GM23248 (cell line): ENCODE results near the gene SFRP2. TPM values are rescaled to one million over a fixed set of nuclear protein-coding genes. Genes with fewer than 3 reads are reported as not detected.

Experiments
- DNase-seq: peaks from one replicate; pipeline ENCODE4 v3.0.0-alpha.2; 2015
- H2AFZ ChIP-seq: fragments of 200-600 bp; sonication (generic); 2 replicates; pipeline ENCODE4 v1.6.1; 2016; ENCODE audit warnings: antibody characterized with exemption
- H3F3A ChIP-seq: fragments of 200-600 bp; sonication (generic); 2 replicates; pipeline ENCODE4 v1.6.1; 2016; ENCODE audit warnings: mild to moderate bottlenecking, antibody characterized with exemption, mixed run types; ENCODE audit not compliant: insufficient read depth
- H3K27ac ChIP-seq: fragments of 200-600 bp; sonication (generic); 2 replicates; pipeline ENCODE4 v1.5.1; 2016; ENCODE audit warnings: mild to moderate bottlenecking
- H3K27me3 ChIP-seq: fragments of 200-600 bp; sonication (generic); replicated peaks from 2 replicates; pipeline ENCODE4 v1.6.1; 2016; ENCODE audit warnings: mild to moderate bottlenecking; ENCODE audit not compliant: insufficient read depth
- H3K36me3 ChIP-seq: fragments of 200-600 bp; sonication (generic); 2 replicates; pipeline ENCODE4 v1.6.1; 2016; ENCODE audit warnings: low read depth, mild to moderate bottlenecking
- H3K4me1 ChIP-seq: fragments of 200-600 bp; sonication (generic); 2 replicates; pipeline ENCODE4 v1.6.1; 2016; ENCODE audit warnings: mild to moderate bottlenecking; ENCODE audit not compliant: insufficient read depth
- H3K4me2 ChIP-seq: fragments of 200-600 bp; sonication (generic); one replicate; pipeline ENCODE4 v1.6.1; 2016; ENCODE audit warnings: mild to moderate bottlenecking; ENCODE audit not compliant: unreplicated experiment
- H3K4me3 ChIP-seq: fragments of 200-600 bp; sonication (generic); 2 replicates; pipeline ENCODE4 v1.5.1; 2016; ENCODE audit warnings: mild to moderate bottlenecking
- H3K79me2 ChIP-seq: fragments of 200-600 bp; sonication (generic); 2 replicates; pipeline ENCODE4 v1.6.1; 2016; ENCODE audit warnings: mild to moderate bottlenecking; ENCODE audit not compliant: insufficient read depth
- H3K9ac ChIP-seq: fragments of 200-600 bp; sonication (generic); 2 replicates; pipeline ENCODE4 v1.6.1; 2016; ENCODE audit warnings: mild to moderate bottlenecking
- H3K9me2 ChIP-seq: fragments of 200-600 bp; sonication (generic); 2 replicates; pipeline ENCODE4 v1.6.1; 2016; ENCODE audit warnings: mixed run types, mild to moderate bottlenecking, moderate library complexity; ENCODE audit not compliant: insufficient read depth
- H3K9me3 ChIP-seq: fragments of 200-600 bp; sonication (generic); one replicate; pipeline ENCODE4 v1.6.1; 2017; ENCODE audit warnings: low read depth
- H4K20me1 ChIP-seq: fragments of 200-600 bp; sonication (generic); 2 replicates; pipeline ENCODE4 v1.6.0; 2016; ENCODE audit not compliant: insufficient read depth
- EZH2 ChIP-seq: fragments of 200-600 bp; sonication (generic); IDR thresholded peaks from 2 replicates; pipeline ENCODE4 v1.6.1; 2018; ENCODE audit warnings: antibody characterized with exemption, mild to moderate bottlenecking; ENCODE audit not compliant: insufficient read depth, poor library complexity, severe bottlenecking
- EZH2phosphoT487 ChIP-seq: fragments of 200-600 bp; sonication (generic); IDR thresholded peaks from 2 replicates; pipeline ENCODE4 v1.6.1; 2018; ENCODE audit warnings: antibody characterized with exemption, moderate library complexity, mild to moderate bottlenecking, low read depth; ENCODE audit not compliant: insufficient read depth
- WGBS, 2 experiments: methylation state at CpG; one replicate each; pipeline ENCODE4 v1.1.6; 2015 to 2017; ENCODE audit warnings: low lambda C conversion rate in 2 of 2, low coverage in 1 of 2; ENCODE audit errors: missing lambda C conversion rate in 2 of 2; 5-methylcytosine and 5-hydroxymethylcytosine counted together
- in situ Hi-C: fragments of 300-500 bp; cut with MboI; formaldehyde crosslinking; loops from 2 replicates; pipeline ENCODE4 v1.15.0; 2020
- polyA plus RNA-seq: library from polyadenylated mRNA; unstranded; fragments of >200 nt; fragmentation: Nextera tagmentation; extraction: Ambion mirVana; gene quantifications from 2 replicates; pipeline ENCODE4 v1.2.1, GENCODE V29; 2016
- total RNA-seq: library from RNA; depleted of rRNA; stranded (reverse); fragments of >200 nt; shearing (Covaris generic); gene quantifications from 2 replicates; pipeline ENCODE4 v1.2.3, GENCODE V29; 2014

Gene SFRP2
- total and polyA plus RNA-seq, 2 experiments from 2014 or later, result 0.65 to 2.4 TPM

- H3K9me3 ChIP-seq, result no peaks in the 10 kb centered on the region
- TF ChIP-seq EZH2, result no peak
- no peak for TF ChIP-seq EZH2phosphoT487
- no peaks in the 10 kb centered on the region for H3K36me3 ChIP-seq
- no peak overlapping the region for H2AFZ ChIP-seq
- H3F3A ChIP-seq, result 0 out of 2 replicates have a peak, but pooled peaks cover 3% of the 10 kb centered on the region
- no peak overlapping the region for H3K4me2 ChIP-seq
- H4K20me1 ChIP-seq, result no peaks in the 10 kb centered on the region
- no peaks in the 10 kb centered on the region for H3K79me2 ChIP-seq
- no peak overlapping the region for H3K4me3 ChIP-seq
- DNase-seq, result peak; percentile 65
- peaks cover 7% of the 10 kb centered on the region; the same call in 1 of the 2 replicates for H3K4me1 ChIP-seq
- peaks cover 52% of the 10 kb centered on the region for H3K27me3 ChIP-seq
- in situ Hi-C loops, result no loop called here
- H3K9me2 ChIP-seq, result no peaks in the 10 kb centered on the region
- 7 to 15% methylated on average over 3 of the region's 3 CpGs for WGBS, 2 experiments
- H3K9ac ChIP-seq, result no peak overlapping the region
- H3K27ac ChIP-seq, result no peak overlapping the region
Measured at GRCh38 chr4:153785910-153786721, 2.8 kb downstream of the SFRP2 start.

GRCh38 chr4:153784166-153784699, 4.7 kb downstream of the SFRP2 start:
- Histone ChIP-seq H3K4me2 (no peak overlapping the region), H4K20me1 (no peaks in the 10 kb centered on the region), H3K9me2 (no peaks in the 10 kb centered on the region), H3K4me1 (peaks cover 7% of the 10 kb centered on the region; the same call in 1 of the 2 replicates), H3K36me3 (no peaks in the 10 kb centered on the region), H3K27ac (no peak overlapping the region), H3K9me3 (no peaks in the 10 kb centered on the region), H3K9ac (no peak overlapping the region), H3K4me3 (no peak overlapping the region), H3K27me3 (peaks cover 35% of the 10 kb centered on the region), H3K79me2 (no peaks in the 10 kb centered on the region), H3F3A (0 out of 2 replicates have a peak, but pooled peaks cover 3% of the 10 kb centered on the region), H2AFZ (no peak overlapping the region)
- no peak for DNase-seq
- WGBS, 2 experiments, result 76 to 80% methylated on average over 3 of the region's 3 CpGs
- in situ Hi-C loops, result no loop called here
- TF ChIP-seq EZH2phosphoT487 (no peak), EZH2 (no peak)

DNA sequence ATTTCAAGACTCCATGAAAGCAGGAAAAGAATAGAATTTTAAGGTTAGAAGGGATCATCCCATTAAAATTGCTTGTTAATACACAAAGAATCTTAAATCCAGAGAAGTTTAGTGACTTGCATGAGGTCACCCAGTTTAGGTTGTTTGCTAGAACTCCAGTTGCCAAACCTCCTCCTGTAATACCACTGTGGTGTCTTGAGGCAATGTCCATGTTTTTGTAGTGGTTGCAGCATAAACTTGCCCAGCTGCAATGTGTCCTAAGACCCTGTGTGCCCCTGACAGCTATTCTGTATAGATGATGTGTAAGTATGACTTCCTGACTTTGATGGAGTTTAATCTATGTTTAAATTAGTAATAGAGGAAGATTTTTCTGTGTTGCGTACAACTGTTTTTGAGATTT, 6.3 kb downstream of the SFRP2 start:
- 93 to 100% methylated on average over 1 of the region's 1 CpG for WGBS, 2 experiments
- Histone ChIP-seq H3K4me2 (no peak overlapping the region), H4K20me1 (no peaks in the 10 kb centered on the region), H3K9ac (no peak overlapping the region), H3K79me2 (no peaks in the 10 kb centered on the region), H3K9me2 (no peaks in the 10 kb centered on the region), H3K4me1 (peaks cover 7% of the 10 kb centered on the region; the same call in 1 of the 2 replicates), H3F3A (0 out of 2 replicates have a peak, but pooled peaks cover 3% of the 10 kb centered on the region), H3K27me3 (peaks cover 20% of the 10 kb centered on the region), H3K4me3 (no peak overlapping the region), H2AFZ (no peak overlapping the region), H3K36me3 (no peaks in the 10 kb centered on the region), H3K27ac (no peak overlapping the region), H3K9me3 (no peaks in the 10 kb centered on the region)
- DNase-seq, result no peak
- in situ Hi-C loops, result no loop called here
- TF ChIP-seq EZH2phosphoT487, result no peak
- no peak for TF ChIP-seq EZH2

- H3K79me2 ChIP-seq, result no peaks in the 10 kb centered on the region
- DNase-seq, result peak; percentile 61
- no peak overlapping the region for H3K9ac ChIP-seq
- 35 to 36% methylated on average over 6 of the region's 6 CpGs for WGBS, 2 experiments
- H3K4me1 ChIP-seq, result peaks cover 7% of the 10 kb centered on the region; the same call in 1 of the 2 replicates
- no peak for TF ChIP-seq EZH2phosphoT487
- TF ChIP-seq EZH2, result no peak
- H2AFZ ChIP-seq, result no peak overlapping the region
- H3K27me3 ChIP-seq, result peaks cover 12% of the 10 kb centered on the region
- no peaks in the 10 kb centered on the region for H3K9me2 ChIP-seq
- H3K4me2 ChIP-seq, result no peak overlapping the region
- in situ Hi-C loops, result no loop called here
- no peaks in the 10 kb centered on the region for H4K20me1 ChIP-seq
- H3K9me3 ChIP-seq, result no peaks in the 10 kb centered on the region
- no peaks in the 10 kb centered on the region for H3K36me3 ChIP-seq
- H3K4me3 ChIP-seq, result no peak overlapping the region
- H3K27ac ChIP-seq, result no peak overlapping the region
- H3F3A ChIP-seq, result 0 out of 2 replicates have a peak, but pooled peaks cover 3% of the 10 kb centered on the region
Measured at GRCh38 chr4:153781717-153782416, 7.0 kb downstream of the SFRP2 start.
